ENCODE data around the gene POU2AF1. TPM values are rescaled to one million over a fixed set of nuclear protein-coding genes. Genes with fewer than 3 reads are reported as not detected.

The POU2AF1 gene
- total and polyA plus RNA-seq, 2 of the 8 experiments (the other 6 are each of a cell fraction or from before 2014, with no cell fraction given): not detected

GRCh38 chr11:111417011-111417765, 38.1 kb upstream of the POU2AF1 start (continued):
- TF ChIP-seq ATF2 (IDR thresholded peaks at IDR 0.05; ENCODE audit: low read length) (no peak), ASH2L (IDR thresholded peaks at IDR 0.05; ENCODE audit: low read length) (no peak), RBBP5 (IDR thresholded peaks at IDR 0.05; ENCODE audit: borderline replicate concordance, low read depth, low read length) (no peak), JUND (IDR thresholded peaks at IDR 0.05; ENCODE audit: low read length) (no peak), CEBPB (IDR thresholded peaks at IDR 0.05; ENCODE audit: low read depth, low read length) (no peak), BCL11A (IDR thresholded peaks at IDR 0.05; ENCODE audit: low read depth in 2 of 2, low read length in 2 of 2) (no peak), SP4 (IDR thresholded peaks at IDR 0.05; ENCODE audit: low read length) (no peak), SRF (IDR thresholded peaks at IDR 0.05; ENCODE audit: low read depth, low read length) (no peak), MAX (IDR thresholded peaks at IDR 0.05) (no peak)

Measured in H1 (cell line).